Measurements from ENCODE around the gene PDE4D. TPM values are rescaled to one million over a fixed set of nuclear protein-coding genes. Genes with fewer than 3 reads are reported as not detected.
"Not testable (repeated sequence)": the region's sequence is repeated elsewhere in the genome, so short reads cannot be mapped to it uniquely, and the experiment has no call there.

Gene PDE4D
- total RNA-seq, 2 experiments from 2014 or later: 40.5 to 41.2 TPM

DNA sequence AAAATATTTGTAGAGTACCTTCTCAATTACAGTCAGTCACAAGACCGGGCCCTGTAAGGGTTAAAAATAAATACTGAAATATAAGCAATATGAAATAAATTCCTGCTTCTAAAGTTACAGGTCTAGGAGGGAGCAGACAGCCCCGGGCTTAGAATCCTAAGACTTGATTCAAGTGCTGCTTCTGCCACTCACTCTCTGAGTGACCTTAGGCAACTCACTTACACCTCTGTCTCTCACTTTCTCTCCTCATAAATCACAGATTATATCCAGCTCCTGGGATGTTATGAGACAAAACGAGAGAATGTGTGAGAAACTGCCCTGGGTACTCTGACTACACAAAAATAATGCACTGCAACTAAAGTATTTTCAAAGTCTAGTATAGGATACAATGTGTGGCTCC lies 101.9 kb downstream of the PDE4D start:
- Mint-ChIP-seq H3K9me3 (no peaks in the 10 kb centered on the region), H3K27ac (no peak overlapping the region), H3K4me1 (ENCODE audit: low read depth) (peaks cover 20% of the 10 kb centered on the region), H3K27me3 (ENCODE audit: low read depth) (peaks cover 15% of the 10 kb centered on the region), H3K36me3 (ENCODE audit: low read depth) (no peaks in the 10 kb centered on the region), H3K4me3 (no peak overlapping the region)
- CTCF ChIA-PET: interaction anchor here (0.6 kb wide), 1 partner anchor 9 kb away, joined by 3 read pairs; no protein-coding TSS in a partner anchor
- intact Hi-C loops (cut with micrococcal nuclease): loop anchor here (2.0 to 10.0 kb wide), 4 partner anchors 31 to 749 kb away; no protein-coding TSS in a partner anchor
- no peak for DNase-seq

DNA sequence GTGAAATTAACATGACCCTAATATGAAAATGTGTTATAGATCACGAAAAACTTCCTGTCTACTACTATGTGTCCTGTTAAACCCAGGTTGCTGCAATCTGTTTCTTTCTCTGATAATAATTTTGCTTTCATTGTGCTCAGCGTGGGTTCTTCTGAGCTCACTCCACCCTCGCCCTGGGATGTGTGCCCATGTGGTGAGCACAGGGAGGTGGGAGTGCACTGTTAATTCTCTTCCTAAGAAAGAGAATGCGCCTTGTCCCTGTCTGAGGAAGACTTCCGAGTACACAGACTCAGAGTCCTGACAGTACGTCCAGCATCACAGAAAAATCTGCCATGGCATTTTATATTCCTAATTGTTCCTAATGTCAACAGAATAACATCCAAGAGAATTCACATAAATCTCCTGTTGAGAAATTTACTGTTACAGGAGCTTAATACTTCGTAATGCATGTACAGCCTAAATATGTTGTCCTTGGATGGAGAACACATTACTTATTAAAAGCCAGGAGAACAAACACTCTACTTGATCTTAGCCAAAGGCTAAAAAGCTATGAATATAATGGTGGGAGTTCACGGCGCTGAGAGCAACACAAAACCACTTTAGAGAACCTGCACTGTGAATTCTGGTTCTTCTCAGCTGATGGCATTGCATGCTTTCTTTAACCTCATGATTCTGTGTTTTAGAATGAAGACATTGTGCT lies 102.6 kb downstream of the PDE4D start:
- H3K4me3 Mint-ChIP-seq: peak overlapping the region; percentile 40
- no peaks in the 10 kb centered on the region for H3K36me3 Mint-ChIP-seq (ENCODE audit: low read depth)
- no peak for DNase-seq
- no peaks in the 10 kb centered on the region for H3K9me3 Mint-ChIP-seq
- peaks cover 20% of the 10 kb centered on the region for H3K4me1 Mint-ChIP-seq (ENCODE audit: low read depth)
- peak overlapping the region; percentile 68 for H3K27ac Mint-ChIP-seq
- intact Hi-C loops (cut with micrococcal nuclease): loop anchor here (2.0 to 10.0 kb wide), 4 partner anchors 30 to 748 kb away; no protein-coding TSS in a partner anchor
- peaks cover 20% of the 10 kb centered on the region for H3K27me3 Mint-ChIP-seq (ENCODE audit: low read depth)
- CTCF ChIA-PET: no interaction called here

DNA sequence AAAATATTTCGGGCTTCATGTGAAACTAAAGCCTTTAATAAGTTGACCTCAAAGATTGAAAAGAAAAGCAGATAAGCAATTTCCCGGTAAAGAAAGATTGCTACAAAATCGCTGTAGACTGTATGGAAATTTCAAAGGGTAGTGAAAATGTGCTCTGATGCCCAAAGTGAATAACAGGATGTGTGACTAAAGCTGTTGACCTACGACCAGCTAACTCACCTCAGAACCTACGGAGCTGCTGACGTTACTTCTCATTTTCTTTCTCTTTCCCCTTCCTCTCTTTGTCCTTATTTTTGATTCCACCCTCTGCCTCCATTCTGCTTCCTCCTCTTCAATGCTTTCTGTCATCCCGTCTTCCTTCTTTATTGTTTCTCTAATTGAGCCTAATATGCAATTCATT lies 103.2 kb downstream of the PDE4D start:
- peaks cover 20% of the 10 kb centered on the region for H3K4me1 Mint-ChIP-seq (ENCODE audit: low read depth)
- H3K9me3 Mint-ChIP-seq: no peaks in the 10 kb centered on the region
- peak overlapping the region; percentile 40 for H3K4me3 Mint-ChIP-seq
- H3K27ac Mint-ChIP-seq: peak overlapping the region; percentile 68
- DNase-seq: no peak
- peaks cover 24% of the 10 kb centered on the region for H3K27me3 Mint-ChIP-seq (ENCODE audit: low read depth)
- no peaks in the 10 kb centered on the region for H3K36me3 Mint-ChIP-seq (ENCODE audit: low read depth)
- intact Hi-C loops (cut with micrococcal nuclease): loop anchor here (2.0 to 10.0 kb wide), 4 partner anchors 30 to 748 kb away; no protein-coding TSS in a partner anchor
- CTCF ChIA-PET: interaction anchor here (1.1 to 1.3 kb wide), 2 partner anchors 22 to 24 kb away, joined by 3 to 6 read pairs; no protein-coding TSS in a partner anchor

DNA sequence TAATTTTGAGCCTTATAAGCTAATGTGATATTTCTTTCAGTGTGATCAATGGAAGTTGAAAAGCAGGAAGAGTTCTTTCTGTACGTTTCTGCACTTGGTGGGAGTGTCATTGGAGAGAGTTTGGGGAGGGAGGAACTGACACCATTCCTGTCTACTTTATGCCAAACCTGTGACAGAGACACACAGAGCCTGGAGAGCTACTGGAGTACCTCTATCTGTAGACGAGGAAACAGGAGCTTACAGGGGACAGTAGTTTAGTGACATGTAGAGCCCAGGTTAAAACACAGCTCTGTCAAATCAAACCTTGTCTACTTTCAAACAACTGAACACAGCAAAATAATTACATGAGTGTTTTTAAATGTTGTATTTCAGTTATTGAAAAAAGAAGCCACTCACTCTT lies 103.6 kb downstream of the PDE4D start:
- Mint-ChIP-seq H3K9me3 (no peaks in the 10 kb centered on the region), H3K4me1 (ENCODE audit: low read depth) (peaks cover 20% of the 10 kb centered on the region), H3K4me3 (peak overlapping the region; percentile 11), H3K27me3 (ENCODE audit: low read depth) (peaks cover 20% of the 10 kb centered on the region), H3K36me3 (ENCODE audit: low read depth) (no peaks in the 10 kb centered on the region), H3K27ac (peak overlapping the region; percentile 68)
- intact Hi-C loops (cut with micrococcal nuclease): loop anchor here (2.0 to 10.0 kb wide), 5 partner anchors 21 to 747 kb away; no protein-coding TSS in a partner anchor
- DNase-seq: no peak
- CTCF ChIA-PET: interaction anchor here (1.1 to 1.3 kb wide), 2 partner anchors 21 to 23 kb away, joined by 3 to 6 read pairs; no protein-coding TSS in a partner anchor

DNA sequence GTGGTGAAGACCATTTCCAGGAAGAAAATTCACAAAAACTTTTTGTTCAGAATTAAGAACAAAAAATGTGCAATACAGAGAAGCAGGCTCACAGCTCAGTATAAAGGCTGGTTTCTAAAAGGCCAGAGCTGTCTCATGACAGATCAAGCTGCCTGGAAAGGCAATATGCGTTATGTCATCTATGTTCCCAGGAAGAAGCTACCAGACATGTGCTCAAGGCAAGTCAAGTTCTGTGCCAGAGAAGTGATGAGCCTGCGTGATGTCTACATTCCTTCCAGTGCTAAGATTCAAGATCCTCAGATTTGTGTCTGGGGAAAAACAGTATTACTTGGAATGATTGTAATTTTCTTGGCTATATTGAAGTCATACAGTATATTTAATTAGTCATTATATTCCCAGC lies 104.3 kb downstream of the PDE4D start:
- CTCF ChIA-PET: interaction anchor here (0.7 to 1.3 kb wide), 2 partner anchors 9 to 20 kb away, joined by 4 to 6 read pairs; no protein-coding TSS in a partner anchor
- Mint-ChIP-seq H3K4me3 (no peak overlapping the region), H3K27me3 (ENCODE audit: low read depth) (peaks cover 18% of the 10 kb centered on the region), H3K27ac (no peak overlapping the region), H3K36me3 (ENCODE audit: low read depth) (no peaks in the 10 kb centered on the region), H3K9me3 (no peaks in the 10 kb centered on the region), H3K4me1 (ENCODE audit: low read depth) (peaks cover 16% of the 10 kb centered on the region)
- intact Hi-C loops (cut with micrococcal nuclease): loop anchor here (2.0 kb wide), 1 partner anchor 20 kb away; no protein-coding TSS in a partner anchor
- no peak for DNase-seq

DNA sequence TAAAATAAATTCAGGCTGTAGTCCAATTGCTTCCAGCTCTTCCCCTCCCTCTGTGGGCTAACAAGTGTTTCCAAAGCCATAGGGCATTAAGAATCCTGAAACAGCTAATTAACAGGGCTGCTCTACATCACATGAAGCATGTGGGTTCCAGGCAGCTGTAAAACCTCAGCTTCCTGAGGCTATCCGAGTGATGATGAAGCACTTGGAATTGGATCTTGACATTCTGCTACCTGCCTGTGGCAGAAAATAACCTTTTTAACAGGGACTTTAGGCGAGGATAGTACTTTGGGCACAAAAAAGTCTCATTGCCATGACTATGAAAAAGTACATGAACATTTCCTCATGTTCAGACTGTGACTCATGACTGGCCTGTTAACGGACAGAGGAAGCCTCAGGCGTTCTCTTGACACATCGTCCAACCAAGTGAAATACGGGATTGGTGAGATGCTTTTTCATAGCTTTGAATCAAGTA lies 107.2 kb downstream of the PDE4D start:
- DNase-seq: no peak

DNA sequence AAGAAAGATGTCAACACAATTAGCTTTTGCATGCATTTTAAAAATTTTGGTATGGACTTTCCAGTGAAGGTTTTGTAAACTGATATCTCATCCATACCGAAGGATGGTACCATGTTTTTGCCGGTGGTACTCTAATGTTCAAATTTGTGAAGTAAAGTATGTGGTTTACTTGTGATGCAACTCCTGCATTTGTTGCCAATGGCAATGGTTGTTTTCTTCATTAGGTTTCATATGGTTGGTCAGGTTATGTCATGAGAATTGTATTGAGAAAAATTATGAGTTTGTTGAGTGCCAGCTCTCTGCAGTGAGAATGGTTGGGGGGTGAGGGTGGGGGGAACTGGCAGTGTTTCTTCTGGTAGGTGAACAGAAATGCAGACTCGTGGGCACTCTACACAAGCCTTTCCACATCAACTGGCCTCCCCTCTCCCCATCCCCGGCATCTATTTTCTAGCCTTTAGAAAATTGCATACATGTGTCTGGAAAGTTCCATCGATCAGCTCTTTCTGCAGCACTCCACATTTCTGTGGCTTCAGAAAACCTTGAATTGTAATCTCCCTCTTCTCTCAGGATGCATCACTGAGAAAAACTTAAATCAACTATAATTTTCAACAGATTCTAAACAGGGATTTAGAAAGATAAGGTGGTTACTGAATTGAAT lies 107.7 kb downstream of the PDE4D start:
- Mint-ChIP-seq H3K9me3 (no peaks in the 10 kb centered on the region), H3K4me1 (ENCODE audit: low read depth) (peaks cover 9% of the 10 kb centered on the region), H3K27ac (no peak overlapping the region), H3K36me3 (ENCODE audit: low read depth) (no peaks in the 10 kb centered on the region), H3K27me3 (ENCODE audit: low read depth) (peaks cover 15% of the 10 kb centered on the region), H3K4me3 (no peak overlapping the region)
- intact Hi-C loops (cut with micrococcal nuclease): no loop called here
- DNase-seq: no peak
- CTCF ChIA-PET: interaction anchor here (0.6 to 1.3 kb wide), 5 partner anchors 11 to 413 kb away, joined by 3 to 5 read pairs (median 3); no protein-coding TSS in a partner anchor

More for the DNA sequence above, 107.2 kb downstream of the PDE4D start:
- H3K27ac Mint-ChIP-seq: no peak overlapping the region
- no peaks in the 10 kb centered on the region for H3K36me3 Mint-ChIP-seq (ENCODE audit: low read depth)
- intact Hi-C loops (cut with micrococcal nuclease): no loop called here
- H3K27me3 Mint-ChIP-seq (ENCODE audit: low read depth): peaks cover 15% of the 10 kb centered on the region
- H3K4me3 Mint-ChIP-seq: no peak overlapping the region
- H3K9me3 Mint-ChIP-seq: no peaks in the 10 kb centered on the region
- H3K4me1 Mint-ChIP-seq (ENCODE audit: low read depth): peaks cover 10% of the 10 kb centered on the region
- CTCF ChIA-PET: interaction anchor here (0.6 to 1.3 kb wide), 4 partner anchors 10 to 25 kb away, joined by 3 to 5 read pairs (median 3); no protein-coding TSS in a partner anchor

DNA sequence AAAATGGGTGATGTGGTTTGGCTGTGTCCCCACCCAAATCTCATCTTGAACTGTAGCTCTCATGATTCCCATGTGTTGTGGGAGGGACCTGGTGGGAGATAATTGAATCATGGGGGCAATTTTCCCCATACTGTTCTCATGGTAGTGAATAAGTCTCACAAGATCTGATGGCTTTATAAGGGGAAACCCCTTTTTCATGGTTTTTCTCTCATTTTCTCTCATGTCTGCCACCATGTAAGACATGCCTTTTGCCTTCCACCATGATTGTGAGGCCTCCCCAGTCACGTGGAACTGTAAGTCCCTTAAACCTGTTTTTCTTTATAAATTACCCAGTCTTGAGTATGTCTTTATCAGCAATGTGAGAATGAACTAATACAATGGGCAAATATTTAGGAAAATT lies 108.8 kb downstream of the PDE4D start:
- H3K27ac Mint-ChIP-seq; H3K9me3 Mint-ChIP-seq; H3K4me1 Mint-ChIP-seq (ENCODE audit: low read depth); H3K36me3 Mint-ChIP-seq (ENCODE audit: low read depth); H3K4me3 Mint-ChIP-seq; CTCF ChIA-PET; DNase-seq; intact Hi-C loops (cut with micrococcal nuclease): not testable (repeated sequence)
- peaks cover 13% of the 10 kb centered on the region for H3K27me3 Mint-ChIP-seq (ENCODE audit: low read depth)

DNA sequence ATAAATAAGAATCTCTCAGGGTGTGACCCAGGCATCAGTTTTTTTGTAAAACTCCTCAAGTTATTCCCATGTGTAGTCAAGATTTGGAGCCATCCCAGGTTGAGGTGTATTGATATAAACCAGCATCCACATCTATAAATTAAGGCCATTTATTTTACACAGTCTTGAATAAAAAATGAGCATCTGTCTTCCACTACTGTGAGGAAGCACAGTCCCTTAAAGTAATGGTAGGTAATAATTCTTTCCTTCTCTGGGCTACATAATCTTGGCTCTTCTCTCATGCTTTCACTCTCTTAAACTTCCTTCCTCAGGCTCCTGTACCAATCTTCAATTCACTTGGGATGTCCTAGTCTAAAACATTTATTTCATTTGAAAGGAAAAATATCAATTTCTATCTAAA lies 110.3 kb downstream of the PDE4D start:
- Mint-ChIP-seq H3K9me3 (no peaks in the 10 kb centered on the region), H3K27me3 (ENCODE audit: low read depth) (peaks cover 13% of the 10 kb centered on the region), H3K36me3 (ENCODE audit: low read depth) (no peaks in the 10 kb centered on the region), H3K27ac (no peak overlapping the region), H3K4me3 (no peak overlapping the region), H3K4me1 (ENCODE audit: low read depth) (no peaks in the 10 kb centered on the region)
- DNase-seq: no peak
- intact Hi-C loops (cut with micrococcal nuclease): no loop called here
- CTCF ChIA-PET: interaction anchor here (0.8 kb wide), 1 partner anchor 14 kb away, joined by 3 read pairs; no protein-coding TSS in a partner anchor

DNA sequence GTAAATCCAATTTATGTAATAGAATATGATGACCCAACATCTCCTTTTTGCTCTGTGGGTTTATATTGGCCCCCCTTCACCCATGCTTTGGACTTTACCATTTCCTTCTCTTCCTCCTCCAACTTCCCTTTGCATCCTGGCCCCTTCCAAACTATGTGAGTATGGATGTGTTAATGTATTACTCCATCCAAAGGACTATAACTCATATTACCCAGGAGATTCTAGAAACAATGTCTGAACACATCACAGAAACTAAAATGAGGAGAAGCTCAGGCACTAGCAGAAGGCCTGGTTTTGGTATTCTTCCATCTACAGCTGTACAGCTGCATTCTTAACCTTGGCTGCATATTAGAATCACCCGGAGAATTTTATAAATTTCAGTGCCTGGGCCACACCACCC lies 110.7 kb downstream of the PDE4D start:
- peaks cover 10% of the 10 kb centered on the region for H3K27me3 Mint-ChIP-seq (ENCODE audit: low read depth)
- no peak overlapping the region for H3K27ac Mint-ChIP-seq
- no peaks in the 10 kb centered on the region for H3K36me3 Mint-ChIP-seq (ENCODE audit: low read depth)
- H3K9me3 Mint-ChIP-seq: no peaks in the 10 kb centered on the region
- no peaks in the 10 kb centered on the region for H3K4me1 Mint-ChIP-seq (ENCODE audit: low read depth)
- intact Hi-C loops (cut with micrococcal nuclease): no loop called here
- no peak for DNase-seq
- no peak overlapping the region for H3K4me3 Mint-ChIP-seq
- CTCF ChIA-PET: no interaction called here

DNA sequence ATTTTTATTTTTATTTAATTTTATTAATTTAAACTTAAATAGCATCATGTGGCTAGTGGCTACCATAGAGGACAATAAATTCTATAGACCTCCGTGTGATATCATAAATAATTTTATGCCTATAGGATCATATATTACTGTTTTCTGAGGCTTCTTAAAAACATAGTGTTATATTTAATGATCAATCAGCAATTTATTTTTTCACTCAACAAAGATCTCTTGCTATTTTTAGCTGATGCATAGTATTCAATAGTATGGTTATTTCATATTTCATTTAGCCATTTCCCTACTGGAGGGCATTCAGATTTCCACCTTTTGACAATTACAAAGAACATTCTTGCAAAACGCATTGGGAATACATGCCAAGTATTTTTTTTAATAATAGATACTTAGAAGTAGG lies 114.1 kb downstream of the PDE4D start:
- Mint-ChIP-seq H3K27ac (no peak overlapping the region), H3K36me3 (ENCODE audit: low read depth) (no peaks in the 10 kb centered on the region), H3K27me3 (ENCODE audit: low read depth) (no peaks in the 10 kb centered on the region), H3K4me1 (ENCODE audit: low read depth) (no peaks in the 10 kb centered on the region), H3K4me3 (no peak overlapping the region), H3K9me3 (no peaks in the 10 kb centered on the region)
- intact Hi-C loops (cut with micrococcal nuclease): no loop called here
- CTCF ChIA-PET: no interaction called here
- no peak for DNase-seq

DNA sequence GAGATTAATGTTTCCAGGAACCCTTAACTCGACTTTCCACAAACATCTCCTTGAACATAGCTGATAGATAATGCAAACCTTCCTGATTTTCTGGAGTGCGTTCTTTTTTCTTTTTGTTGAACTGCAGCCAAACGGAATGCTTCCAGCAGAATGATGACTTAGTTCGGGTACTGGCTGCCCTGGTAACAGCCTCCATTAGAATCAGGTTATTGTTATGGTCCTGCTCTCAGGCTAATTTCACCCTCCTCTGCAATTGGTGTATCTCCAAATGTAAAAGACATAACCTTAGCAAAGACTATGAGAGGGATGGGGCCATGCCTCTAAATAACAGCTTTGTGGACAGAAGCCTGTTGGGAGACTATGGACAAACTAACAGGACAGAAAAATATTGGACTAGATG lies 116.5 kb downstream of the PDE4D start:
- intact Hi-C loops (cut with micrococcal nuclease): no loop called here
- H3K27ac Mint-ChIP-seq: no peak overlapping the region
- no peaks in the 10 kb centered on the region for H3K36me3 Mint-ChIP-seq (ENCODE audit: low read depth)
- no peaks in the 10 kb centered on the region for H3K9me3 Mint-ChIP-seq
- DNase-seq: no peak
- H3K4me3 Mint-ChIP-seq: no peak overlapping the region
- no peaks in the 10 kb centered on the region for H3K4me1 Mint-ChIP-seq (ENCODE audit: low read depth)
- H3K27me3 Mint-ChIP-seq (ENCODE audit: low read depth): no peaks in the 10 kb centered on the region
- CTCF ChIA-PET: interaction anchor here (0.7 kb wide), 1 partner anchor 21 kb away, joined by 3 read pairs; no protein-coding TSS in a partner anchor
